Endothelial cell of umbilical vein (primary cell): ENCODE measurements around the gene C12orf50. TPM values are rescaled to one million over a fixed set of nuclear protein-coding genes. Genes with fewer than 3 reads are reported as not detected.

Experiments
- BruUV-seq: library from RNA; stranded (reverse); fragments of 400-500 nt; replicated peaks from 2 replicates; lab custom pipeline; 2021; lab: Mats Ljungman, UMichigan
- CTCF ChIA-PET: fragments of 300-600, 350-600 bp; sonication (Branson Sonifier 250); formaldehyde crosslinking; loops from one replicate; lab custom pipeline; 2021; ENCODE audit warnings: antibody characterized with exemption, inconsistent platforms; lab: Charles Lee
- POLR2A ChIA-PET: fragments of 300-600, 350-600 bp; sonication (Branson Sonifier 250); formaldehyde crosslinking; loops from one replicate; lab custom pipeline; 2021; ENCODE audit warnings: antibody characterized with exemption, inconsistent platforms; lab: Charles Lee
- DNase-seq: peaks from one replicate; pipeline ENCODE4 v3.0.0-alpha.2; 2011; ENCODE audit warnings: low read depth, low spot score
- FAIRE-seq: peaks from 2 replicates; lab custom pipeline; 2011; peaks lifted over from hg19 to GRCh38; lab: Jason Lieb, UNC
- H2AFZ ChIP-seq: 2 replicates; pipeline ENCODE4 v1.6.0; 2012; ENCODE audit warnings: low read depth, low read length, control low read depth, inconsistent platforms
- H3K27ac ChIP-seq: 2 replicates; pipeline ENCODE4 v1.5.1; 2011; ENCODE audit warnings: low read depth, mild to moderate bottlenecking, control low read depth, low read length, moderate library complexity; ENCODE audit not compliant: insufficient read depth
- H3K27me3 ChIP-seq, 2 experiments: 2 replicates each; pipeline versions ENCODE4 v1.6.0 to v1.6.1; 2011; ENCODE audit warnings: low read length in 2 of 2, mixed read lengths in 1 of 2; ENCODE audit not compliant: control insufficient read depth in 2 of 2, insufficient read depth in 2 of 2
- H3K36me3 ChIP-seq, 2 experiments: 2 replicates in 1 of 2; 3 replicates in 1 of 2; pipeline ENCODE4 v1.5.1; 2011; ENCODE audit warnings: low read length in 2 of 2, mild to moderate bottlenecking in 1 of 2, moderate library complexity in 1 of 2; ENCODE audit not compliant: control insufficient read depth in 2 of 2, insufficient read depth in 2 of 2; ENCODE audit errors: extremely low read depth in 1 of 2
- H3K4me1 ChIP-seq: 3 replicates; pipeline ENCODE4 v1.5.1; 2011; ENCODE audit warnings: mild to moderate bottlenecking, low read length; ENCODE audit not compliant: control insufficient read depth, insufficient read depth; ENCODE audit errors: extremely low read depth
- H3K4me2 ChIP-seq: 2 replicates; pipeline ENCODE4 v1.6.1; 2011; ENCODE audit warnings: low read length, control low read depth, mixed read lengths; ENCODE audit not compliant: insufficient read depth
- H3K4me3 ChIP-seq, 3 experiments: fragments of 200-600 bp in 1 of 3; sonication (generic), shearing (Covaris generic) in 1 of 3; replicated peaks in 1 of 3; 2 replicates each; pipeline ENCODE4 v1.5.1; 2011 to 2016; ENCODE audit warnings: control low read depth in 3 of 3, low read length in 3 of 3, mild to moderate bottlenecking in 2 of 3, inconsistent platforms in 1 of 3, low read depth in 1 of 3, moderate library complexity in 1 of 3; ENCODE audit not compliant: insufficient read depth in 1 of 3
- H3K79me2 ChIP-seq: 2 replicates; pipeline ENCODE4 v1.6.0; 2012; ENCODE audit warnings: low read length, inconsistent platforms; ENCODE audit not compliant: control insufficient read depth, insufficient read depth
- H3K9ac ChIP-seq: replicated peaks from 2 replicates; pipeline ENCODE3; 2011; ENCODE audit warnings: low read length, control low read depth; ENCODE audit not compliant: insufficient read depth; ENCODE audit errors: extremely low read depth
- H3K9me1 ChIP-seq: replicated peaks from 3 replicates; pipeline ENCODE4 v1.6.0; 2011; ENCODE audit warnings: mild to moderate bottlenecking, low read length; ENCODE audit not compliant: control insufficient read depth, insufficient read depth; ENCODE audit errors: extremely low read depth
- H3K9me3 ChIP-seq: replicated peaks from 2 replicates; pipeline ENCODE4 v1.5.1; 2012; ENCODE audit warnings: low read length, inconsistent platforms; ENCODE audit not compliant: control insufficient read depth, insufficient read depth
- H4K20me1 ChIP-seq: replicated peaks from 2 replicates; pipeline ENCODE3; 2011; ENCODE audit warnings: mild to moderate bottlenecking, low read length; ENCODE audit not compliant: control insufficient read depth, insufficient read depth; ENCODE audit errors: extremely low read depth
- EZH2 ChIP-seq: IDR thresholded peaks from 2 replicates; pipeline ENCODE4 v1.6.1; 2012; ENCODE audit warnings: borderline replicate concordance, low read depth, mild to moderate bottlenecking, moderate library complexity, low read length, inconsistent platforms; ENCODE audit not compliant: severe bottlenecking
- FOS ChIP-seq: IDR thresholded peaks from 2 replicates; pipeline ENCODE4 v1.6.1; 2011; ENCODE audit warnings: mild to moderate bottlenecking, low read length, moderate library complexity, borderline replicate concordance; ENCODE audit not compliant: insufficient read depth
- GATA2 ChIP-seq: IDR thresholded peaks from 2 replicates; pipeline ENCODE4 v1.7.0; 2011; ENCODE audit warnings: low read depth, mild to moderate bottlenecking, moderate library complexity, mixed read lengths, low read length; ENCODE audit not compliant: insufficient read length, insufficient read depth
- JUN ChIP-seq: IDR thresholded peaks from 2 replicates; pipeline ENCODE4 v1.6.1; 2011; ENCODE audit warnings: borderline replicate concordance, low read depth; ENCODE audit not compliant: insufficient read length, insufficient read depth
- MAX ChIP-seq: IDR thresholded peaks from 2 replicates; pipeline ENCODE4 v1.6.1; 2011; ENCODE audit not compliant: insufficient read depth, insufficient read length
- MYC ChIP-seq: IDR thresholded peaks from one replicate; pipeline ENCODE4 v1.6.1; 2011; ENCODE audit warnings: mild to moderate bottlenecking, low read depth, low read length
- POLR2A ChIP-seq: IDR thresholded peaks from 2 replicates; pipeline ENCODE4 v1.6.1; 2012; ENCODE audit warnings: low read depth, mild to moderate bottlenecking, control low read depth, low read length
- POLR2AphosphoS5 ChIP-seq: IDR thresholded peaks from 2 replicates; pipeline ENCODE4 v1.6.1; 2012; ENCODE audit warnings: low read depth, mild to moderate bottlenecking, control low read depth, low read length, moderate library complexity; ENCODE audit not compliant: insufficient read depth
- dilution Hi-C: fragments of 300-500 bp; cut with MboI; formaldehyde crosslinking; loops from one replicate; pipeline ENCODE4 v1.15.0; 2019; ENCODE audit warnings: low sequenced_read_pairs; ENCODE audit not compliant: extremely low pct_ligation_motif_present
- intact Hi-C: fragments of 100-400 bp; cut with micrococcal nuclease; formaldehyde crosslinking; loops from one replicate; pipeline ENCODE4 v1.10.0; 2022
- polyA plus RNA-seq, 4 experiments: library from polyadenylated mRNA; depleted of rRNA in 3 of 4; stranded (reverse) in 3 of 4; unstranded in 1 of 4; fragments of >200 nt; gene quantifications; 2 replicates each; pipeline versions ENCODE4 v1.2.1 to v1.2.3, GENCODE V29; 2011 to 2012; ENCODE audit warnings: missing spikeins in 1 of 4
- total RNA-seq: library from RNA; stranded (reverse); gene quantifications from 2 replicates; pipeline ENCODE4 v1.2.3, GENCODE V29; 2021
- TF ChIP-seq, protein P1 (sequence below), 2 donors: IDR thresholded peaks; 1 replicate in 1 of 2; 2 replicates in 1 of 2; pipeline ENCODE4 v1.5.1; 2011; ENCODE audit warnings: low read length in 2 of 2, mild to moderate bottlenecking in 2 of 2, moderate library complexity in 2 of 2, control low read depth in 1 of 2, inconsistent platforms in 1 of 2, low read depth in 1 of 2; ENCODE audit not compliant: insufficient read depth in 1 of 2; ENCODE audit errors: extremely low read depth in 1 of 2

C12orf50 gene
- total and polyA plus RNA-seq, 2 donors (not counting 3 experiments of a cell fraction or from before 2014, with no cell fraction given): 0.31 TPM; not detected in 1

GRCh38 chr12:88062474-88062873 is 33.3 kb upstream of the C12orf50 start:
- Histone ChIP-seq H3K9me1 (no peaks in the 10 kb centered on the region), H3K27me3 (no peaks in the 10 kb centered on the region), H4K20me1 (no peaks in the 10 kb centered on the region), H3K9me3 (no peaks in the 10 kb centered on the region), H3K9ac (no peak overlapping the region), H3K36me3 (peaks cover 0 to 2% of the 10 kb centered on the region in 2 experiments), H3K79me2 (no peaks in the 10 kb centered on the region), H3K4me1 (peaks cover 8% of the 10 kb centered on the region), H2AFZ (no peak overlapping the region), H3K27ac (no peak overlapping the region), H3K4me2 (no peak overlapping the region), H3K4me3 (no peak overlapping the region)
- POLR2A ChIA-PET: no interaction called here
- FAIRE-seq: no peak
- no peak for TF ChIP-seq JUN
- no peak for TF ChIP-seq EZH2
- TF ChIP-seq, protein P1, sequence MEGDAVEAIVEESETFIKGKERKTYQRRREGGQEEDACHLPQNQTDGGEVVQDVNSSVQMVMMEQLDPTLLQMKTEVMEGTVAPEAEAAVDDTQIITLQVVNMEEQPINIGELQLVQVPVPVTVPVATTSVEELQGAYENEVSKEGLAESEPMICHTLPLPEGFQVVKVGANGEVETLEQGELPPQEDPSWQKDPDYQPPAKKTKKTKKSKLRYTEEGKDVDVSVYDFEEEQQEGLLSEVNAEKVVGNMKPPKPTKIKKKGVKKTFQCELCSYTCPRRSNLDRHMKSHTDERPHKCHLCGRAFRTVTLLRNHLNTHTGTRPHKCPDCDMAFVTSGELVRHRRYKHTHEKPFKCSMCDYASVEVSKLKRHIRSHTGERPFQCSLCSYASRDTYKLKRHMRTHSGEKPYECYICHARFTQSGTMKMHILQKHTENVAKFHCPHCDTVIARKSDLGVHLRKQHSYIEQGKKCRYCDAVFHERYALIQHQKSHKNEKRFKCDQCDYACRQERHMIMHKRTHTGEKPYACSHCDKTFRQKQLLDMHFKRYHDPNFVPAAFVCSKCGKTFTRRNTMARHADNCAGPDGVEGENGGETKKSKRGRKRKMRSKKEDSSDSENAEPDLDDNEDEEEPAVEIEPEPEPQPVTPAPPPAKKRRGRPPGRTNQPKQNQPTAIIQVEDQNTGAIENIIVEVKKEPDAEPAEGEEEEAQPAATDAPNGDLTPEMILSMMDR (IDR thresholded peaks at IDR 0.05; ENCODE audit: extremely low read depth in 1 of 2, insufficient read depth in 1 of 2, low read depth in 1 of 2, low read length in 2 of 2): no peak
- TF ChIP-seq FOS: no peak
- TF ChIP-seq MAX: no peak
- no peak for TF ChIP-seq POLR2A
- TF ChIP-seq MYC: no peak
- no peak for TF ChIP-seq POLR2AphosphoS5
- no peak for TF ChIP-seq GATA2
- intact Hi-C loops: no loop called here
- no TSS peak for BruUV-seq
- DNase-seq: no peak
- dilution Hi-C loops: no loop called here
- CTCF ChIA-PET: no interaction called here
